ENCODE measurements around the gene P2RY12.

The P2RY12 gene

DNA sequence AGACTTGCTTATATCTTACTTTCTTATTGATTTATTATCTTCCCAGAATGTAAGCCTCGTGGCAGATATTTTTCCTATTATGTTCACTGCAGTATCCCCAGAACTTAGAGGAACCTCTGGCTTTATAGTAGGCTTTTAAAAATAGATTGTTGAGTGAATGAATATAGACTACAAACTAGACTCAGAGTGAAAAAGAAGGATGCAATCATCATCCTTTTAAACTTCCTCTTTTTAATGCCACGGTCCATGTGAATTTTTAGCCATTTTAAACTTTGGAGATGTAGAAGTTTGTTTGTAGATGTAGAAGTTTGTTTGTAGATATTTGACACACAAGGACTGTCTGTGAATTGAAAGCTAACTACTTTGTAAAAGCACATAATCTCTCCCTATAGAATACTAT lies 7.2 kb upstream of the P2RY12 start:
- TF ChIP-seq, protein P1, sequence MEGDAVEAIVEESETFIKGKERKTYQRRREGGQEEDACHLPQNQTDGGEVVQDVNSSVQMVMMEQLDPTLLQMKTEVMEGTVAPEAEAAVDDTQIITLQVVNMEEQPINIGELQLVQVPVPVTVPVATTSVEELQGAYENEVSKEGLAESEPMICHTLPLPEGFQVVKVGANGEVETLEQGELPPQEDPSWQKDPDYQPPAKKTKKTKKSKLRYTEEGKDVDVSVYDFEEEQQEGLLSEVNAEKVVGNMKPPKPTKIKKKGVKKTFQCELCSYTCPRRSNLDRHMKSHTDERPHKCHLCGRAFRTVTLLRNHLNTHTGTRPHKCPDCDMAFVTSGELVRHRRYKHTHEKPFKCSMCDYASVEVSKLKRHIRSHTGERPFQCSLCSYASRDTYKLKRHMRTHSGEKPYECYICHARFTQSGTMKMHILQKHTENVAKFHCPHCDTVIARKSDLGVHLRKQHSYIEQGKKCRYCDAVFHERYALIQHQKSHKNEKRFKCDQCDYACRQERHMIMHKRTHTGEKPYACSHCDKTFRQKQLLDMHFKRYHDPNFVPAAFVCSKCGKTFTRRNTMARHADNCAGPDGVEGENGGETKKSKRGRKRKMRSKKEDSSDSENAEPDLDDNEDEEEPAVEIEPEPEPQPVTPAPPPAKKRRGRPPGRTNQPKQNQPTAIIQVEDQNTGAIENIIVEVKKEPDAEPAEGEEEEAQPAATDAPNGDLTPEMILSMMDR (IDR thresholded peaks at IDR 0.05; ENCODE audit: borderline replicate concordance, control extremely low read depth, extremely low read depth, insufficient read depth, missing control alignments) = no peak
- in situ Hi-C loops (cut with MboI; ENCODE audit: low sequenced_read_pairs, unreplicated experiment) = no loop called here
- no peak for DNase-seq (ENCODE audit: low spot score)

DNA sequence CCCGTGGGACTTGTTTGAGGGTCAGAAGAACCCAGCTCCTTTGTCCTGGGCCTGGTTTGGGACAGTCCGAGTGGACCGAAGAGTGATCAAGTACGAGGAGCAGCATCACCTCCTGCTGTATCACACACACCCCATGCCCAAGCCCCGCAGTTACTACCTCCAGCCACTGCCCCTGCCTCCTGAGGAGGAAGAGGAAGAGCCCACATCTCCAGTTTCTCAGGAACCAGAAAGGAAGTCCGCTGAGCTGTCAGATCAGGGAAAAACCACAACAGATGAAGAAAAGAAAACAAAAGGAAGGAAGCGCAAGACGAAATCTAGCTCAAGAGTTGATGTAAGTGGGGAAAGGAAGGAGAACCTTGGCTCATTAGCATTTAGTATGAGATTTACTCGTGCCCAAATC lies 3.3 kb upstream of the P2RY12 start:
- in situ Hi-C loops (cut with MboI; ENCODE audit: low sequenced_read_pairs, unreplicated experiment) = no loop called here
- no peak for DNase-seq (ENCODE audit: low spot score)
- TF ChIP-seq, protein P1 (IDR thresholded peaks at IDR 0.05; ENCODE audit: borderline replicate concordance, control extremely low read depth, extremely low read depth, insufficient read depth, missing control alignments) = no peak

DNA sequence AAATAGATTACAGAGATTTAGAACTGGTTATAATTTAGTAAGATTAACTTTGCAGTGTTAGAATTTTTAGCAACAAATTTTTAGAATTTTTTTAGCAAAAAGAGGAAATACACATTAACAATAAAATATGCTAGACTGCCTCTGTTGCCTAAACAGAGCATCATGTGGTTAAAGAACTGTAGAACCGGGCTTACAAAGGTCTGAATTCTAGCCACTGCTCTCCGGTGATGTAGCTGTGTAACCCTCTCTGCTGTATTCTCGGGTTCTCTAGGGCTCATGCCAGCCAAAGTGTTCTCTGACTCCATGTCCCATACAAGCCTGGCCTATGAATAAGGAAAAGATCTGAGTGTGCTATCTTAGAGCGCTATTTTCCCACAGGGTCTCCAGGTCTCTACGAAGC lies 2.9 kb upstream of the P2RY12 start:
- in situ Hi-C loops (cut with MboI; ENCODE audit: low sequenced_read_pairs, unreplicated experiment) = no loop called here
- DNase-seq (ENCODE audit: low spot score) = no peak

DNA sequence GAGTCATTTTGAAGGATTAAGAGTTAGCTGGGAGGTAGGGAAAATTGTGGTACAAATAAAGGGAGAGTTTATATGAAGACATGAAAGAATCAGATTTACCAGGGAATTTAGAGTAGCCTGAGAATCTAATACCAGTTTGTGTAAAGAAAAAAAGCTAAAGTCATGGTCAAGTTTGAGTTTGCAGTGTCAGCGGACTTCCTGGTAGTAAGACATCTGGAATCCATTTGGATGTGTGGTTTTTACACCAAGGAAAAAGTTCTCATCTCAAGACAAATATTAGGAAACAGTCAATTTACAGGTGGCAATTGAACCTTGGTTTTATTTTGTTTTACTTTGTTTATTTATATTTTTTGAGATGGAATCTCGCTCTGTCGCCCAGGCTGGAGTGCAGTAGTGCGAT lies 1.5 kb upstream of the P2RY12 start:
- in situ Hi-C loops (cut with MboI; ENCODE audit: low sequenced_read_pairs, unreplicated experiment) = no loop called here
- no peak for DNase-seq (ENCODE audit: low spot score)
- TF ChIP-seq, protein P1 (IDR thresholded peaks at IDR 0.05; ENCODE audit: borderline replicate concordance, control extremely low read depth, extremely low read depth, insufficient read depth, missing control alignments) = no peak

More for the DNA sequence above, 2.9 kb upstream of the P2RY12 start:
- TF ChIP-seq, protein P1 (IDR thresholded peaks at IDR 0.05; ENCODE audit: borderline replicate concordance, control extremely low read depth, extremely low read depth, insufficient read depth, missing control alignments) = no peak

DNA sequence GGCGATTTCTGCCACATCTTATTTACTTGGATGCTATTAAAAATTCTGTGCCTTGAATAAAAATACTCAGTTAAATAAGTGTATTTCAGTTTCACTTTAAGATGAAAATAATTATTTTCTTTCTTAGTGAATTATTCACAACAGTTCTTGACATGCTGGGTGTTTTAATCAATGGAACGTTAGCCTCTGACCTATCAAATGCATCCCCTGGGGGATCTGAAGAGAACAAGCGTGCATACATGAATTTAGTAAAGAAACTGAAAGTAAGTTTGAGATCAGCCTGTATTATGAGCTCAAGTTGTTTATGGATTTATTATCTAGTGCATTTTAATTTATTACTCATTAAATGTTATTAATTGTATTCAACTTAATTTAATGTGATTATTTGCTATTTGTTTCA lies 597 bp downstream of the P2RY12 start:
- TF ChIP-seq, protein P1 (IDR thresholded peaks at IDR 0.05; ENCODE audit: borderline replicate concordance, control extremely low read depth, extremely low read depth, insufficient read depth, missing control alignments) = no peak
- in situ Hi-C loops (cut with MboI; ENCODE audit: low sequenced_read_pairs, unreplicated experiment) = no loop called here
- no peak for DNase-seq (ENCODE audit: low spot score)

DNA sequence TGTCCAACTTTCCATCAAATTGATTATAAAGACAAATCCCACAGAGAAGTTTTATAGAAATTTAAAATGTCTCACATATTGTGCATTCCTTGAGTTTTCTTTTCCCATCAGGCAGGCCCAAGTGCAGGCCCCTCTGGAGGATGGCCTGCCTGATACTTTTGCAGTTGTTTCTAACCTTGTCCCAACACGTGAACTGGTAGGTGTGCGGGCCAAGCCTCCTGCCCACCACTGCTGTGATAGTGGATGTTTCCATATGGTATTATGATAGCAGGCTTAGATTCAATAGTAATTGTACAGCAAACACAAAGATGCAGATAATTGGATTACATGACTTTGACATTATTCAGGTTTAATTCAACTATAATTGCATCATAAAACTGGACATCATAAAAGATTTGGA lies 1.4 kb downstream of the P2RY12 start:
- in situ Hi-C loops (cut with MboI; ENCODE audit: low sequenced_read_pairs, unreplicated experiment) = no loop called here
- TF ChIP-seq, protein P1 (IDR thresholded peaks at IDR 0.05; ENCODE audit: borderline replicate concordance, control extremely low read depth, extremely low read depth, insufficient read depth, missing control alignments) = no peak
- no peak for DNase-seq (ENCODE audit: low spot score)

DNA sequence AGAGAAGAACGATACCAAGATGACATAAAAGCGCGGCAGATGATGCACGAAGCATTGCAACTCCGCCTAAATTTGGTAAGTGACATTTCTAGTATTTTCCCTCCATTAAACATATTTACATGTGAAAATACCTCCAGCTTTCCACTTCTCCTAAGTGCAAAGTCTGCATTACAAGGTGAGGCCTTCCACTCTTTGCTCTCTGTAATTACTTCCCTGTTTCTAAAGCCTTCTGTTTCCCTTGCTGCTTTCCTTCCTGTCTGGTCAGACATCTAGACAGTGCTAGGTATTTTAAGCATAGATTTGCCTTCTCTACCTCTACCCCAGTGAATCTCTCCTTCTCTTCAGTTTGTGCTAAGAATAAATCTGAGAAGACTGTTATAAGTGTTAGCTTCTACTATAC lies 1.9 kb downstream of the P2RY12 start:
- no peak for DNase-seq (ENCODE audit: low spot score)

More for the DNA sequence above, 1.9 kb downstream of the P2RY12 start:
- TF ChIP-seq, protein P1 (IDR thresholded peaks at IDR 0.05; ENCODE audit: borderline replicate concordance, control extremely low read depth, extremely low read depth, insufficient read depth, missing control alignments) = no peak
- in situ Hi-C loops (cut with MboI; ENCODE audit: low sequenced_read_pairs, unreplicated experiment) = no loop called here
